Type B pancreatic cell (in vitro differentiated cells): ENCODE results near the gene SCN8A. TPM values are rescaled to one million over a fixed set of nuclear protein-coding genes. Genes with fewer than 3 reads are reported as not detected.

ENCODE experiments used
- DNase-seq: peaks from one replicate; pipeline ENCODE4 v3.0.0; 2021; ENCODE audit warnings: mixed read lengths; ENCODE audit not compliant: unreplicated experiment; ENCODE audit errors: extremely low spot score
- H3K27ac Mint-ChIP-seq: 2 replicates; pipeline ENCODE4 v1.8.0; 2021; ENCODE audit warnings: mild to moderate bottlenecking, mixed read lengths
- H3K27me3 Mint-ChIP-seq: 2 replicates; pipeline ENCODE4 v1.8.0; 2021; ENCODE audit warnings: mixed read lengths
- H3K36me3 Mint-ChIP-seq: 2 replicates; pipeline ENCODE4 v1.8.0; 2021; ENCODE audit warnings: mixed read lengths
- H3K4me1 Mint-ChIP-seq: one replicate; pipeline ENCODE4 v1.8.0; 2021; ENCODE audit warnings: mixed read lengths; ENCODE audit not compliant: unreplicated experiment
- H3K4me3 Mint-ChIP-seq: 2 replicates; pipeline ENCODE4 v1.8.0; 2021; ENCODE audit warnings: mild to moderate bottlenecking, mixed read lengths
- H3K9me3 Mint-ChIP-seq: 2 replicates; pipeline ENCODE4 v1.8.0; 2021; ENCODE audit warnings: mixed read lengths
- total RNA-seq: library from RNA; stranded (reverse); gene quantifications from 2 replicates; pipeline ENCODE4 v1.2.1, GENCODE V29; 2021; ENCODE audit warnings: low replicate concordance
- TF ChIP-seq, protein P1 (sequence below): fragments of 200-600 bp; sonication (generic); conservative IDR thresholded peaks from 2 replicates; pipeline ENCODE4 v1.5.0; 2021; ENCODE audit warnings: antibody characterized with exemption, mild to moderate bottlenecking

Gene SCN8A
- total RNA-seq, 1 donor from 2014 or later = 3.9 TPM

GRCh38 chr12:51579321-51579850 lies 11.6 kb upstream of the SCN8A start:
- no peak overlapping the region for H3K27ac Mint-ChIP-seq
- H3K36me3 Mint-ChIP-seq = no peaks in the 10 kb centered on the region
- H3K27me3 Mint-ChIP-seq = peaks cover 5% of the 10 kb centered on the region
- no peaks in the 10 kb centered on the region for H3K4me1 Mint-ChIP-seq
- peaks cover 6% of the 10 kb centered on the region for H3K9me3 Mint-ChIP-seq
- no peak for DNase-seq
- no peak overlapping the region for H3K4me3 Mint-ChIP-seq
- TF ChIP-seq, protein P1, sequence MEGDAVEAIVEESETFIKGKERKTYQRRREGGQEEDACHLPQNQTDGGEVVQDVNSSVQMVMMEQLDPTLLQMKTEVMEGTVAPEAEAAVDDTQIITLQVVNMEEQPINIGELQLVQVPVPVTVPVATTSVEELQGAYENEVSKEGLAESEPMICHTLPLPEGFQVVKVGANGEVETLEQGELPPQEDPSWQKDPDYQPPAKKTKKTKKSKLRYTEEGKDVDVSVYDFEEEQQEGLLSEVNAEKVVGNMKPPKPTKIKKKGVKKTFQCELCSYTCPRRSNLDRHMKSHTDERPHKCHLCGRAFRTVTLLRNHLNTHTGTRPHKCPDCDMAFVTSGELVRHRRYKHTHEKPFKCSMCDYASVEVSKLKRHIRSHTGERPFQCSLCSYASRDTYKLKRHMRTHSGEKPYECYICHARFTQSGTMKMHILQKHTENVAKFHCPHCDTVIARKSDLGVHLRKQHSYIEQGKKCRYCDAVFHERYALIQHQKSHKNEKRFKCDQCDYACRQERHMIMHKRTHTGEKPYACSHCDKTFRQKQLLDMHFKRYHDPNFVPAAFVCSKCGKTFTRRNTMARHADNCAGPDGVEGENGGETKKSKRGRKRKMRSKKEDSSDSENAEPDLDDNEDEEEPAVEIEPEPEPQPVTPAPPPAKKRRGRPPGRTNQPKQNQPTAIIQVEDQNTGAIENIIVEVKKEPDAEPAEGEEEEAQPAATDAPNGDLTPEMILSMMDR = no peak

DNA sequence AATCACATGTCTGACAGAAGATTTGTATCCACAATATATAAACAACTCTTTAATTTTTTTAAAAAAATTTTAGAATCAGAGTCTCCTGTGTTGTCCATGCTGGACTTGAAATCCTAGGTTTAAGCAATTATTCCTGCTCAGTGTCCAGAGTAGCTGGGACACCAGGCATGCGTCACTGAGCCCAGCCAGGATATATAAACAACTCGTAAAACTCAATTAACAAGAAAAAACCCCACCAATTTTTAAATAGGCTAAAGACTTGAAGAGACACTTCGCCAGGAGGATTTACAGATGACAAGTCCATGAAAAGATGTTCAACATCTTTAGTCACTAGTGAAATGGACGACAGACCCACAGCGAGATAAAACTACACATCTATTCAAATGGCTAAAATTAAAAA lies 2.0 kb upstream of the SCN8A start:
- TF ChIP-seq, protein P1 = no peak
- no peaks in the 10 kb centered on the region for H3K9me3 Mint-ChIP-seq
- H3K4me3 Mint-ChIP-seq = peak overlapping the region; percentile 91
- peaks cover 65% of the 10 kb centered on the region for H3K27me3 Mint-ChIP-seq
- DNase-seq = no peak
- H3K4me1 Mint-ChIP-seq = peaks cover 10% of the 10 kb centered on the region
- no peaks in the 10 kb centered on the region for H3K36me3 Mint-ChIP-seq
- H3K27ac Mint-ChIP-seq = no peak overlapping the region

DNA sequence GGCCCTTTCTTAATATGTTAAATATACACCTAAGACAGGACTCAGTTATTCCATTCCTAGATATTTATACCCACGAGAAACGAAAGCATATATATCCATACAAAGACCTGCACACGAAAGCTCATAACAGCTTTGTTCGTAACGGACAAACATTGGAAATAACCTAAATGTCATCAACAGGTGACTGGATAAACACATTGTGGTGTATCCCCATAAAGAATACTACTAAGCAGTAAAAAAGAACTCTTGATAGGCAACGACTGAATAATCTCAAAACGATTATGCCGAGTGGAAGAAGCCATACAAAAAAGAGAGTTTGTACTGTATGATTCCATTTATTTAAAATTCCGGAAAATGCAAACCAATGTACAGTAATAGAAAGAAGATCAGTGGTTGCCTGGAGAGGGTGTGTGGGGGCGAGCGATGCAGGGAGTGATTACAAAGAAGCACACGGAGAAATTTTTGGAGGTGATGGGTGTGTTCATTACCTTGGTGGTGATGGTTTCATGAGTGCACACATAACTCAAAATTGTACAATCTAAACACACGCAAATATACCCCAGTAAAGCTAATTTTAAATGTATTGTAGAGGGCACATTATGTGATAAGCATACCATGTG lies 1.4 kb upstream of the SCN8A start:
- DNase-seq = no peak
- TF ChIP-seq, protein P1 = no peak
- no peaks in the 10 kb centered on the region for H3K36me3 Mint-ChIP-seq
- no peaks in the 10 kb centered on the region for H3K9me3 Mint-ChIP-seq
- H3K4me3 Mint-ChIP-seq = peak overlapping the region; percentile 91
- peaks cover 10% of the 10 kb centered on the region for H3K4me1 Mint-ChIP-seq
- peak overlapping the region; percentile 61 for H3K27ac Mint-ChIP-seq
- H3K27me3 Mint-ChIP-seq = peaks cover 62% of the 10 kb centered on the region

DNA sequence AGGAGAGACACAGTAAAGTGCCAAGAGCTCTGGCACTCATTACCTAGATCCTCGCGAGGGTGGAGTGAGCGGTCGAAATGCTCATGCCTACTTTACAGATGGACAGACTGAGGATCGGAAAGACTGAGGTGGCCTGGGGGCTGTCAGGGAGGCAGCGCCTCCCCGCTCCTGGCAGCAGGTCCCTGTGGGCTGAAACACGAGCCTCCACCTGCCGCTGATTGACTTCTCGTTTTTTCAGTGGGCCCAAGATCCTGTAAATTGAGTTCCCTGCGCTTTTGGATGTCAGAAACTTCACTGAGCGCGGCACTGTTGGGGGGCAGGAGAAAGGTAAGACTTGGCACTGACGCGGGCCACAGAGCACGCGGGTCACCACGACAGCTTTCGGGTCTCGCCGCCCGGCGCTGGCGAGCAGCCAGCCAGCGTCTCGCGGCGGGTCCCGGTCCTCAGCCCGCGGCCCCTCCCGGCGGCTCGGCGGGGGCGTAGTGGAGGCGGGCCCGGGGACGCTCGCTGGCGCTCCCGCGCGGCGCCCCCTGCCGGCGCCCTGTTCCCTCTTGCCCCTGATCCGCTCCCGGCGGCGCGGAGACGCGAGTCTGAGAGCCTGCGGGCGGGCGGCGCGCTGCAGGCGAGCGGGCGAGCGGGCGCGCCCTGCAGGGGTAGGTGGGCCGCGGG lies 552 bp upstream of the SCN8A start:
- TF ChIP-seq, protein P1 = peak; percentile 81

GRCh38 chr12:51592034-51592705 lies 1.1 kb downstream of the SCN8A start:
- Mint-ChIP-seq H3K27ac (no peak overlapping the region), H3K9me3 (no peaks in the 10 kb centered on the region), H3K4me1 (peaks cover 10% of the 10 kb centered on the region), H3K4me3 (peak overlapping the region; percentile 88), H3K27me3 (peaks cover 56% of the 10 kb centered on the region), H3K36me3 (no peaks in the 10 kb centered on the region)
- DNase-seq = no peak
- TF ChIP-seq, protein P1 = no peak

More for the DNA sequence above, 552 bp upstream of the SCN8A start:
- peak; percentile 87 for DNase-seq
- Mint-ChIP-seq H3K4me1 (peaks cover 10% of the 10 kb centered on the region), H3K27me3 (peaks cover 54% of the 10 kb centered on the region), H3K4me3 (peak overlapping the region; percentile 91), H3K27ac (peak overlapping the region; percentile 61), H3K9me3 (no peaks in the 10 kb centered on the region), H3K36me3 (no peaks in the 10 kb centered on the region)
